ENCODE data around the gene PPP2R5A.
A peak's percentile ranks its signal among the peaks of the same experiment; 100 is the strongest.
"Not testable (repeated sequence)": the region's sequence is repeated elsewhere in the genome, so short reads cannot be mapped to it uniquely, and the experiment has no call there.

PPP2R5A gene

DNA sequence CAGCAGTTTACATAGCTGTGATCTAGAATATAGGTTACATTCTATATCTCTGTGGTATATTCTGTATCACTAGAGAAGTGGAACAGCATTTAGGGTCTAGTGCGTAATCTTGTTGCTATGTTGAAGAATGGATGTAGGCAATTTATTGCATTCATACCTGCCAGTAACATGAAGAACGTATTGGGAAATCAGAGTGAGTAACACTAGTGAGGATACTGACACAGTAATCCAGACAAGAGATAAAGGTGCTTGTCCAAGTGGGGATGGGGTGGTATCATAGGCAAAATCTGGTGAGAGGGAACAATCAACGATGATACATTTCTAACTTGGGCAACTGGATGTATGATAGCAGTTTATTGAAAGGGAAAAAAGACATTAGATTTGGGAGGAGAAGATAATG lies 9.8 kb downstream of the PPP2R5A start:
- no peak for FAIRE-seq
- DNase-seq (ENCODE audit: insufficient read length, low spot score), result no peak

DNA sequence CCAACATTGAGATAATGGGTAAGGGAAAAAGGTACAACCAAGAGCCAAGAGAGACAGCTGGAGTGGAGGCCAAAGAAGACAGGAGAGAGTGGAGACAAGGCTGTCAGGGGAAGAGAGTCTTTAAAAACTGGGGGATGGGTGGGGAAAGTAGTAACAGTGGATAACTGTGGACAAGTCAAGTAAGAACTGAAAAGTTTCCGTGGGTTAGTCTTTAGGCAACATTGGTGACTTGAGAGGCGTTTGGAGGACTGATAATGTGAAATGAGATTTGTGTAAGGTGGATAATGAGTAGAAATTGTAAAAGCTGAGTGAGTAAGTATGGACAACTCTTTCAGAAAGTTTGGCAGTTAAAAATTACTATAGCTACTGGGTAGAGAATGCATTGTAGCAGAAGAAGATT lies 10.4 kb downstream of the PPP2R5A start:
- no peak for FAIRE-seq
- DNase-seq (ENCODE audit: insufficient read length, low spot score), result no peak

- DNase-seq (ENCODE audit: insufficient read length, low spot score), result no peak
- peak; percentile 45 for FAIRE-seq
Observed at GRCh38 chr1:212297338-212297737, 12.1 kb downstream of the PPP2R5A start.

DNA sequence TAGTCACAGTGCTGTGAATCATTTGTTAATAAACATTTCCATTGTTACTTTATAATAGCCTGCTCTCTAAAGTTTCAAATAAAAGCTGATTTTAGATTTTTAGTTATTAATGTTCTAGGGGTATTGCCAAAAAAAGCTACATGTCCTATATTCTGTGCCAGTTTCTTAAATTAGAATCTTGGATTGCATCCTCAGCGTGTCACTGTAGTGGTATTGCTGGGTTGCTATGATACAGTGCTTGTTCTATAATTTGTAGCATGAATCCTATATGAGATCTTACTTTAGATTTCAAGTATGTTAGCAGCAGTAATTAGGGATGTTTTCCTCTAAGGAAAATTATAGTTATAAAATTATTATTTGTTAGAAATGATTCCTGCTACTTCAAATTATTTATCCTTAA lies 16.4 kb downstream of the PPP2R5A start:
- no peak for FAIRE-seq

DNA sequence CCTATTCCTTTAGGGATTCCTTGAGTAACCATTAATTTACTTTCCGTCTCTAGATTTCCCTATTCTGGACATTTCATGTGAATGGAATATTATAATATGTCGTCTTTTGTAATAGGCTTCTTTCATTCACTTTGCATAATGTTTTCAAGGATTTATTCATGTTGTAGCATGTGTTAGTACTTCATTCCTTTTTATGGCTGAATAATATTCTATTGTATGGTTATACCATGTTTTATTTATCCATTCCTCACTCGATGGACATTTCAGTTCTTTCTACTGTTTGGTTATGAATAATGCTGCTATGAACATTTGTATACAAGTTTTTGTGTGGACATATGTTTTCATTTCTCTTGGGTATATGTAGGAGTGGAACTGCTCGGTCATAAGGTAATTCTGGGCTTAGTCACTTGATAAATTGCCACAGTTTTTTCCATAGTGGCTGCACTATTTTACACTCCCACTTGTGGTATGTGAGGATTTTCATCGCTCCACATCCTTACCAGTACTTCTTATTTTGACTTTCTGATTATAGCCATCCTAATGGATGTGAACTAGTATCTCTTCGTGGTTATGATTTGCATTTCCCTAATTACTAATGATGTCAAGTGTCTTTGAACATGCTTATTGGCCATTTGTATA lies 17.7 kb downstream of the PPP2R5A start:
- DNase-seq (ENCODE audit: insufficient read length, low spot score), result no peak
- no peak for FAIRE-seq

More for the DNA sequence above, 16.4 kb downstream of the PPP2R5A start:
- no peak for DNase-seq (ENCODE audit: insufficient read length, low spot score)

- DNase-seq (ENCODE audit: insufficient read length, low spot score), result no peak
- FAIRE-seq, result no peak
Observed at GRCh38 chr1:212305342-212305741, 20.1 kb downstream of the PPP2R5A start.

DNA sequence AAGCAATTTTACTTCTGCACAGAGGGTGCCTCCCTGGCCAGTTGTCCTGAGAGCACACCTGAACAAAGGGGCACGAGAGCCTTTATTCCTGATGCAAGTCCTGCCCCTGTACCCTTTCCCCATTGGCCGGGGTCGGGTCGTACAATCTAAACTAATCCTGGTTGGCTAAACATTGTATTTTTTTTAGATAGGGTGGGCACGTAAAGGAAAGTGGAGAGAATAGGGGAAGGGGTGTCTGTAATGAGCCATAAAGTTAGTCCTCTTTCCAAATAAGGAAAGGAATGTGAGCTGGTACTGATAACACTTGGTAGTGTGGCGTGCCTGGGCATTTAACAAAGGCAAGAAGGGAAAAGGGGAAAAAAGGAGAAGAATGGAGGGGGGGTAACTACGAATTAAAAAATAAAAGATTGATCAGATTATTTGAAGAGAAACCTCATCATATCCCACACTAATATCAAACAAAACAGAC lies 20.8 kb downstream of the PPP2R5A start:
- not testable (repeated sequence) for FAIRE-seq; DNase-seq (ENCODE audit: insufficient read length, low spot score)

- DNase-seq (ENCODE audit: insufficient read length, low spot score) (no peak), FAIRE-seq (peak; percentile 18)
Observed at GRCh38 chr1:212309967-212310366, 24.8 kb downstream of the PPP2R5A start.

- DNase-seq (ENCODE audit: insufficient read length, low spot score), result no peak
- FAIRE-seq, result no peak
Observed at GRCh38 chr1:212310383-212310782, 25.2 kb downstream of the PPP2R5A start.

DNA sequence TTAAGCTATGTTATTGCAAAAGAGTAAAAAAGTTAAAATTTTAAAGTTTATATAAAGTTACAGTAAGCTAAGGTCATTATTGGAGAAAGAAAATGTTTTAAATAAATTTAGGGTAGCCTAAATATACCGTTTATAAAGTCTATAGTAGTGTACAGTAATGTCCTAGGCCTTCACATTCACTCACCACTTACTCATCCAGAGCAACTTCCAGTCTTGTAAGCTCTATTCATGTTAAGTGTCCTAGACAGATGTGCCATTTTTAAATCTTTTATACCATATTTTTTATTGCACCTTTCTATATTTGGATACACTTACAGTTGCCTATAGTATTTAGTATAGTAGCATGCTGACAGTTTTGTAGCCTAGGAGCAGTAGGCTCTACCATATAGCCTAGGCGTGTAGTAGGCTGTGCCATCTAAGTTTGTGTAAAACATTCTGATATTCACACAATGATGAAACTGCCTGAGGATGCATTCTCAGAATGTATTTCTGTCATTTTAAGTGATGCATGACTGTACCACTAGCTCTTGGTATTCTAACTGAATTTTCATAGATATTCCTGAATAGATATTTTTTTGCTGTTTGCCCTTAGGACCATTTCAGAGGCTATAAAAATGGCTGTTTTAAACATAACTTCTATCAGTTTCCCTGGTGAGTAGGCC lies 26.8 kb downstream of the PPP2R5A start:
- FAIRE-seq (no peak), DNase-seq (ENCODE audit: insufficient read length, low spot score) (no peak)

DNA sequence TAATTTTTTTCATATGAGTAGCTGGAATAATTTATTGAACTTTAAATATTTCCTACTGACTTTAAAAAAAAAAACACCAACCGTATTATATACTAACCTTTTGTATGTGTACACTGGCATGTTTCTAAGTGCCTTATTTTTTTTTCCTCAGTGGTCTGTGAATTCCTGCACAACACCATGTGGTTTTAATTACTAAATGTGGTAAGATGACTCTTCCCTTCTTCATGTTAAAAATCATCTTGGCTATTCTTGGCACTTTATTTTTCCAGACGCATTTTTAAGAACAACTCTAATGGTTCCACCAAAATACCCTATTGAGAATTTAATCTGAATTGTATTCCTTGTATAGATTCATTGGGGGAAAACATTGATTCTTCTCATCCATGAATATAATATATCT lies 28.4 kb downstream of the PPP2R5A start:
- no peak for DNase-seq (ENCODE audit: insufficient read length, low spot score)
- FAIRE-seq, result no peak

DNA sequence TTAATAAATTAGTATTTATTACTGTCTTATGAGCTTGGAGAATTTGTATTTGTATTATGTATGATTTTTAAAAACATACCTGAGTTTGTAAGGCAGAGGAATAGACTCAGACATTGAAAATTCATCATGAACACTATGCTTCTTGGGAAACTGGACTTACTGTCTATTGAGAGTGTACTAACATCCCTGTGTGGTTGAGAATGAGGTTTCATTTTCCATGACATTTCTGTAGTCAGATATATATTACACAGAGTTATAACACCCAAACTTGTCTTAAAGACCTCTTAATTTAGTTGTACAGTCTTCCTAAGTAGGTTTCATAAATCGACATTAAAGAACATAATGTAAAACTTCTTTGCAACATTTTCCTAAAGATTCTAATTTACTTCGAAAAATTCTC lies 30.0 kb downstream of the PPP2R5A start:
- FAIRE-seq, result no peak

GRCh38 chr1:212315907-212316306 lies 30.7 kb downstream of the PPP2R5A start:
- FAIRE-seq (no peak), DNase-seq (ENCODE audit: insufficient read length, low spot score) (no peak)

More for the DNA sequence above, 30.0 kb downstream of the PPP2R5A start:
- DNase-seq (ENCODE audit: insufficient read length, low spot score), result no peak

- DNase-seq (ENCODE audit: insufficient read length, low spot score), result no peak
Observed at GRCh38 chr1:212317916-212318315, 32.7 kb downstream of the PPP2R5A start.

DNA sequence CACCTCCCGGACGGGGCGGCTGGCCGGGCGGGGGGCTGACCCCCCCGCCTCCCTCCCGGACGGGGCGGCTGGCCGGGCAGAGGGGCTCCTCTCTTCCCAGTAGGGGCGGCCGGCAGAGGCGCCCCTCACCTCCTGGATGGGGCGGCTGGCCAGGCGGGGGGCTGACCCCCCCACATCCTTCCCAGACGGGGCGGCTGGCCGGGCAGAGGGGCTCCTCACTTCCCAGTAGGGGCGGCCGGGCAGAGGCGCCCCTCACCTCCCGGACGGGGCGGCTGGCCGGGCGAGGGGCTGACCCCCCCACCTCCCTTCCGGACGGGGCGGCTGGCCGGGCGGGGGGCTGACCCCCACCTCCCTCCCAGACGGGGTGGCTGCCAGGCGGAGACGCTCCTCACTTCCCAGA lies 35.8 kb downstream of the PPP2R5A start:
- not testable (repeated sequence) for DNase-seq (ENCODE audit: insufficient read length, low spot score); FAIRE-seq

More at GRCh38 chr1:212317916-212318315, 32.7 kb downstream of the PPP2R5A start:
- FAIRE-seq, result no peak

DNA sequence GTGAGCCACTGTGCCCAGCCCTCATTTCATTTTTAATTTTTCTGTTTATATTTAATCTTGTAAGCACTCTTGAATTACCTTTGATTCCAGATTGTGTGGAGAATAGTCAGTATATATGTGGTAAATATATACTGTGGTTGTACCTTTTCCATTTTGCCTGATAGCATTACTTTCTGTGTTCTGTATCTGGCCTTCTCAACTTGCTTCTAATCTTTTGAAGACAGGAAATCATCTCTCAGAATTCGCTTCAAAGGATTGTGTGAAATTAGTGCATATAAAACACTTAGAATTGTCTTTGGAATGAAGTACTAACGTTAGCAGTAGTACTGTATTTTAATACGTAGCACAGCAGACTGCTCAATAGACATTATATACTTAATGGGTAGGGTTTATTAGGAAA lies 37.9 kb downstream of the PPP2R5A start:
- no peak for DNase-seq (ENCODE audit: insufficient read length, low spot score)
- FAIRE-seq, result no peak

- DNase-seq (ENCODE audit: insufficient read length, low spot score), result no peak
- FAIRE-seq, result no peak
Observed at GRCh38 chr1:212326541-212326940, 41.3 kb downstream of the PPP2R5A start.

DNA sequence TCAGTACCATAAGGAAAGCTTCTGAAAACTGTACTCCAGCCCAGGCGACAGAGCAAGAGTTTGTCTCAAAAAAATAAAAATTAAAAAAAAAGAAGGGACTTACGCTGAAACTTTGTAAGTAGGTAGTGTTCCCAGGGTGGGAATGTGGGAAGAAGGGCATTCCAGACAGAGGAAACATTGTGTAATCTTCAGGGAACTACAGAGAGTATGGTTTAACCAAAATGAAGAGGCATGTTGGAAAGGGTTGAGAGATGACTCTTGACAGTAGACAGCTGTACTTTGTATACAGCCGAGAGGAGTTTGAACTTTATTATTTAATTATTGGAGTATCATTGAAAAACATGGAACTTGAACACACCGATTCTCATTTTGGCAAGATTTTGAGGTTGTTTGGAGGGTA lies 43.0 kb downstream of the PPP2R5A start:
- FAIRE-seq (no peak), DNase-seq (ENCODE audit: insufficient read length, low spot score) (no peak)

- FAIRE-seq (no peak), DNase-seq (ENCODE audit: insufficient read length, low spot score) (no peak)
Observed at GRCh38 chr1:212329105-212329504, 43.9 kb downstream of the PPP2R5A start.

DNA sequence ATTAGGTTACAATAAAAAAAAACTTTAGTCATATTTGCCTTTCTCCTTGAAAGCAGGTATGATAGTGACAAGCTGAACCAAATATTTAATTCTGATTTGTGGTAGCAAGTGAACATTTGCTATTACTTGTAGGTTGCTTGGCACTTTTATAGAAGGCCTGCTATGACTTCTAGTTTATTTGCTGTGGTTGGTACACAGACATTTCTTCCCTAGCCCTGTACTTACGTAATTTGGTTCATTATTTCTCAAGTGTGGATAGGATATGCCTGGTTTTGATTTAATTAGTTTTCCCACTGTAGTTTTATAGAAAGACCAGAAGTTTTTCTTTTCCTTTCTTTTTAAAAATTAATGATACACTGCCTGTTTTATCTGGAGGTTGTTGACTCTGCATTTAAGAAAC lies 55.9 kb downstream of the PPP2R5A start:
- FAIRE-seq, result no peak

GRCh38 chr1:212344905-212345304 lies 59.7 kb downstream of the PPP2R5A start:
- no peak for FAIRE-seq
- no peak for DNase-seq (ENCODE audit: insufficient read length, low spot score)

More for the DNA sequence above, 55.9 kb downstream of the PPP2R5A start:
- no peak for DNase-seq (ENCODE audit: insufficient read length, low spot score)

DNA sequence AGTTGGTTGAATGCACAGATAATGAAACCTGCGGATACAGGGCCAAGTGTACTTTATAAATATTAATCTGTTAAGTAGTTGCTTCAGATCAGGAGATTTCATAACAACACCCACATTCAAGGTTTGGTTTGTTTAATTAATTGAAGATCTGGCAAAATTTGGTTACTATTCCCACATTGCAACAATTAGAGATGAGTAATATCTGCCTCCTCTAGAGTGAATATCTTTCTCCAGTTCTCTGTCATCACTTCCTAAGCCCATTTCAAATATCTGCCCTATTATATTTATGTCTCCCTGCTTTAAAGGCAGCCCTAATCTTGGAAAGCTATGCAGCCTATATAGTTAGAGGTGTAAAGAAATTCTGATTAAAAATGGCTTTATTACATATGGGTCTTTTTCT lies 61.4 kb downstream of the PPP2R5A start:
- no peak for FAIRE-seq
- DNase-seq (ENCODE audit: insufficient read length, low spot score), result no peak

Data from GM19239 (cell line).